K562 (cell line): ENCODE measurements around the gene MEF2C.
"Not testable (repeated sequence)": the region's sequence is repeated elsewhere in the genome, so short reads cannot be mapped to it uniquely, and the experiment has no call there.

Source experiments
- CCAR2 ChIP-seq: fragments of 200-400 bp; formaldehyde crosslinking; IDR thresholded peaks from 2 replicates; pipeline ENCODE4 v1.6.1; 2017; ENCODE audit warnings: mild to moderate bottlenecking, low read depth, low read length
- EP400 ChIP-seq: fragments of 450-650 bp; IDR thresholded peaks from 2 replicates; pipeline ENCODE4 v1.6.1; 2017; ENCODE audit warnings: antibody characterized with exemption, mild to moderate bottlenecking, moderate library complexity
- PKNOX1 ChIP-seq: fragments of 450-650 bp; IDR thresholded peaks from 2 replicates; pipeline ENCODE4 v1.6.1; 2016
- SMARCA4 ChIP-seq: fragments of 450-650 bp; IDR thresholded peaks from 2 replicates; pipeline ENCODE4 v1.6.1; 2016
- ZNF282 ChIP-seq: sonication (generic); formaldehyde crosslinking; IDR thresholded peaks from 2 replicates; pipeline ENCODE4 v1.8.1; 2023; ENCODE audit warnings: missing genetic modification reagents
- TF ChIP-seq, protein P1 (sequence below), 3 experiments: IDR thresholded peaks in 2 of 3; conservative IDR thresholded peaks in 1 of 3; 2 replicates each; pipeline ENCODE4 v1.5.1; 2011 to 2012; ENCODE audit warnings: low read length in 3 of 3, mild to moderate bottlenecking in 3 of 3, control low read depth in 2 of 3, improper control_type of control experiment in 1 of 3, inconsistent platforms in 1 of 3, low read depth in 1 of 3, mixed read lengths in 1 of 3, moderate library complexity in 1 of 3; ENCODE audit not compliant: insufficient read depth in 2 of 3

DNA sequence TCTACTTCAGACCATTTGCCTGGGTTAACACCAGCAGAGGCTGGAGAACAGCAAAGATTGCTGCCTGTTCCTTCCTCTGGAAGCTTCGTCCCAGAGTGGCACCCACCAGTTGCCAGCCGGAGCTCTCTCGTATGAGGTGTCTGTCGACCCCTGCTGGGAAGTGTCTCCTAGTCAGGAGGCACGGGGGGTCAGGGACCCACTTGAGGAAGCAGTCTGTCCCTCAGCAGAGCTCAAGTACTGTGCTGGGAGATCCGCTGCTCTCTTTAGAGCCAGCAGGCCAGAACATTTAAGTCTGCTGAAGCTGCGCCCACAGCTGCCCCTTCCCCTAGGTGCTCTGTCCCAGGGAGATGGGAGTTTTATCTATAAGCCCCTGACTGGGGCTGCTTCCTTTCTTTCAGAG is 84.1 kb downstream of the MEF2C start:
- TF ChIP-seq, protein P1, sequence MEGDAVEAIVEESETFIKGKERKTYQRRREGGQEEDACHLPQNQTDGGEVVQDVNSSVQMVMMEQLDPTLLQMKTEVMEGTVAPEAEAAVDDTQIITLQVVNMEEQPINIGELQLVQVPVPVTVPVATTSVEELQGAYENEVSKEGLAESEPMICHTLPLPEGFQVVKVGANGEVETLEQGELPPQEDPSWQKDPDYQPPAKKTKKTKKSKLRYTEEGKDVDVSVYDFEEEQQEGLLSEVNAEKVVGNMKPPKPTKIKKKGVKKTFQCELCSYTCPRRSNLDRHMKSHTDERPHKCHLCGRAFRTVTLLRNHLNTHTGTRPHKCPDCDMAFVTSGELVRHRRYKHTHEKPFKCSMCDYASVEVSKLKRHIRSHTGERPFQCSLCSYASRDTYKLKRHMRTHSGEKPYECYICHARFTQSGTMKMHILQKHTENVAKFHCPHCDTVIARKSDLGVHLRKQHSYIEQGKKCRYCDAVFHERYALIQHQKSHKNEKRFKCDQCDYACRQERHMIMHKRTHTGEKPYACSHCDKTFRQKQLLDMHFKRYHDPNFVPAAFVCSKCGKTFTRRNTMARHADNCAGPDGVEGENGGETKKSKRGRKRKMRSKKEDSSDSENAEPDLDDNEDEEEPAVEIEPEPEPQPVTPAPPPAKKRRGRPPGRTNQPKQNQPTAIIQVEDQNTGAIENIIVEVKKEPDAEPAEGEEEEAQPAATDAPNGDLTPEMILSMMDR (IDR thresholded peaks at IDR 0.05 in 2 of 3, conservative IDR thresholded peaks at IDR 0.05 in 1 of 3; ENCODE audit: insufficient read depth in 2 of 3, low read depth in 1 of 3, low read length in 3 of 3): not testable (repeated sequence)
- TF ChIP-seq SMARCA4, PKNOX1, EP400, ZNF282, CCAR2: not testable (repeated sequence)
